ENCODE measurements around the gene LHX4.

Gene LHX4

GRCh38 chr1:180271272-180272255, 41.5 kb downstream of the LHX4 start:
- 43 to 49% methylated on average over 23 of the region's 23 CpGs for WGBS, 2 experiments
- Histone ChIP-seq H3K4me1 (ENCODE audit: control insufficient read depth, insufficient read depth, low read length) (peaks cover 43% of the 10 kb centered on the region), H3K4me3 (ENCODE audit: insufficient read depth, low read depth, low read length) (no peak overlapping the region), H3K9me3 (ENCODE audit: control insufficient read depth, low read length) (peaks cover 3% of the 10 kb centered on the region), H3K27me3 (ENCODE audit: control insufficient read depth, insufficient read depth, low read length, poor library complexity, severe bottlenecking) (no peaks in the 10 kb centered on the region), H3K27ac (ENCODE audit: insufficient read depth, low read depth, low read length, poor library complexity, severe bottlenecking) (no peak overlapping the region), H3K36me3 (ENCODE audit: control insufficient read depth, insufficient read depth, low read length) (peaks cover 9% of the 10 kb centered on the region)

GRCh38 chr1:180272395-180272794, 42.3 kb downstream of the LHX4 start:
- H3K9me3 ChIP-seq (ENCODE audit: control insufficient read depth, low read length): peaks cover 3% of the 10 kb centered on the region
- WGBS, 2 experiments: 85 to 86% methylated on average over 4 of the region's 4 CpGs

GRCh38 chr1:180273066-180273465, 43.0 kb downstream of the LHX4 start:
- H3K4me3 ChIP-seq (ENCODE audit: insufficient read depth, low read depth, low read length): no peak overlapping the region
- H3K36me3 ChIP-seq (ENCODE audit: control insufficient read depth, insufficient read depth, low read length): peaks cover 10% of the 10 kb centered on the region
- peaks cover 38% of the 10 kb centered on the region for H3K4me1 ChIP-seq (ENCODE audit: control insufficient read depth, insufficient read depth, low read length)
- WGBS, 2 experiments: 93 to 95% methylated on average over 2 of the region's 2 CpGs
- H3K27ac ChIP-seq (ENCODE audit: insufficient read depth, low read depth, low read length, poor library complexity, severe bottlenecking): no peak overlapping the region
- H3K9me3 ChIP-seq (ENCODE audit: control insufficient read depth, low read length): peaks cover 3% of the 10 kb centered on the region
- no peaks in the 10 kb centered on the region for H3K27me3 ChIP-seq (ENCODE audit: control insufficient read depth, insufficient read depth, low read length, poor library complexity, severe bottlenecking)

More at GRCh38 chr1:180272395-180272794, 42.3 kb downstream of the LHX4 start:
- H3K36me3 ChIP-seq (ENCODE audit: control insufficient read depth, insufficient read depth, low read length): peaks cover 10% of the 10 kb centered on the region
- H3K27me3 ChIP-seq (ENCODE audit: control insufficient read depth, insufficient read depth, low read length, poor library complexity, severe bottlenecking): no peaks in the 10 kb centered on the region
- H3K4me3 ChIP-seq (ENCODE audit: insufficient read depth, low read depth, low read length): no peak overlapping the region
- no peak overlapping the region for H3K27ac ChIP-seq (ENCODE audit: insufficient read depth, low read depth, low read length, poor library complexity, severe bottlenecking)
- peaks cover 43% of the 10 kb centered on the region for H3K4me1 ChIP-seq (ENCODE audit: control insufficient read depth, insufficient read depth, low read length)

DNA sequence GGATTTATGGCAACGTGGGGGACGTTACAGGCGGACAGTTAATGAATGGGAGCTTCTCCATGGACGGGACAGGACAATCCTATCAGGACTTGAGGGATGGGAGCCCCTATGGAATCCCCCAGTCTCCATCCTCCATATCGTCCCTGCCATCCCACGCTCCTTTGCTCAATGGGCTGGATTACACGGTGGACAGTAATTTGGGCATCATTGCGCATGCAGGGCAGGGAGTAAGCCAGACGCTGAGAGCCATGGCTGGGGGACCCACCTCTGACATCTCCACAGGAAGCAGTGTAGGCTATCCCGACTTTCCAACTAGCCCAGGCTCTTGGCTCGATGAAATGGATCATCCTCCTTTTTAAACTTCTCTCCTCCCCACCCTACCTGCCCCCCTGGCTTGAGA, 44.2 kb downstream of the LHX4 start:
- H3K4me1 ChIP-seq (ENCODE audit: control insufficient read depth, insufficient read depth, low read length): peaks cover 26% of the 10 kb centered on the region
- H3K27me3 ChIP-seq (ENCODE audit: control insufficient read depth, insufficient read depth, low read length, poor library complexity, severe bottlenecking): no peaks in the 10 kb centered on the region
- peaks cover 10% of the 10 kb centered on the region for H3K36me3 ChIP-seq (ENCODE audit: control insufficient read depth, insufficient read depth, low read length)
- no peak overlapping the region for H3K27ac ChIP-seq (ENCODE audit: insufficient read depth, low read depth, low read length, poor library complexity, severe bottlenecking)
- no peak overlapping the region for H3K4me3 ChIP-seq (ENCODE audit: insufficient read depth, low read depth, low read length)
- H3K9me3 ChIP-seq (ENCODE audit: control insufficient read depth, low read length): peaks cover 3% of the 10 kb centered on the region
- 93 to 97% methylated on average over 11 of the region's 11 CpGs for WGBS, 2 experiments

DNA sequence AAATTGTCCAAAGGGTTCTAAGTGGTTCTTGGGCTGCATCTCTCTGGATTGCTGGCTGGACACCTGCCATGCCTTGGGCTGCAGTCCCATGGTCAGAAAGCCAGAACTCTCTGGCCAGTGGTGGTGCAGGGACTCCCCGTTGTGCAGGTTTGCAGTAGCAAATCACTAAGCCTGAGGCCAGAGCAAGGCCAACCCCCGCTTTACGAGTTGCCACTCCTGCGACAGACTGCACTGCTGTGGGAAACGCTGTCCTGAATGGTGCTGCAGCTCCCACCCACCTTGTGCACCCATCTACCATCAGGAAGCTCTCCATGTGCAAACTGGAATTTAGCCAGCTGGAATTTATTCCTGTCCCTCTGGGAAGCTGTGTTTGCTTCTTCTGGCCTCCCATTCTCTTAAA, 45.7 kb downstream of the LHX4 start:
- Histone ChIP-seq H3K4me3 (ENCODE audit: insufficient read depth, low read depth, low read length) (no peak overlapping the region), H3K27me3 (ENCODE audit: control insufficient read depth, insufficient read depth, low read length, poor library complexity, severe bottlenecking) (no peaks in the 10 kb centered on the region), H3K9me3 (ENCODE audit: control insufficient read depth, low read length) (peaks cover 3% of the 10 kb centered on the region), H3K36me3 (ENCODE audit: control insufficient read depth, insufficient read depth, low read length) (peaks cover 10% of the 10 kb centered on the region), H3K27ac (ENCODE audit: insufficient read depth, low read depth, low read length, poor library complexity, severe bottlenecking) (no peak overlapping the region), H3K4me1 (ENCODE audit: control insufficient read depth, insufficient read depth, low read length) (peaks cover 17% of the 10 kb centered on the region)
- 95% methylated on average over 5 of the region's 5 CpGs for WGBS, 2 experiments

GRCh38 chr1:180277476-180278193, 47.6 kb downstream of the LHX4 start:
- H3K36me3 ChIP-seq (ENCODE audit: control insufficient read depth, insufficient read depth, low read length): peaks cover 10% of the 10 kb centered on the region
- no peak overlapping the region for H3K27ac ChIP-seq (ENCODE audit: insufficient read depth, low read depth, low read length, poor library complexity, severe bottlenecking)
- no peaks in the 10 kb centered on the region for H3K4me1 ChIP-seq (ENCODE audit: control insufficient read depth, insufficient read depth, low read length)
- peaks cover 3% of the 10 kb centered on the region for H3K9me3 ChIP-seq (ENCODE audit: control insufficient read depth, low read length)
- 94 to 96% methylated on average over 5 of the region's 5 CpGs for WGBS, 2 experiments
- H3K27me3 ChIP-seq (ENCODE audit: control insufficient read depth, insufficient read depth, low read length, poor library complexity, severe bottlenecking): no peaks in the 10 kb centered on the region
- no peak overlapping the region for H3K4me3 ChIP-seq (ENCODE audit: insufficient read depth, low read depth, low read length)

GRCh38 chr1:180278194-180278515, 48.1 kb downstream of the LHX4 start:
- H3K27ac ChIP-seq (ENCODE audit: insufficient read depth, low read depth, low read length, poor library complexity, severe bottlenecking): no peak overlapping the region
- H3K4me3 ChIP-seq (ENCODE audit: insufficient read depth, low read depth, low read length): no peak overlapping the region
- peaks cover 3% of the 10 kb centered on the region for H3K9me3 ChIP-seq (ENCODE audit: control insufficient read depth, low read length)
- H3K27me3 ChIP-seq (ENCODE audit: control insufficient read depth, insufficient read depth, low read length, poor library complexity, severe bottlenecking): no peaks in the 10 kb centered on the region
- H3K4me1 ChIP-seq (ENCODE audit: control insufficient read depth, insufficient read depth, low read length): no peaks in the 10 kb centered on the region
- WGBS, 2 experiments: 93 to 98% methylated on average over 2 of the region's 2 CpGs
- peaks cover 10% of the 10 kb centered on the region for H3K36me3 ChIP-seq (ENCODE audit: control insufficient read depth, insufficient read depth, low read length)

GRCh38 chr1:180278596-180279395, 48.7 kb downstream of the LHX4 start:
- Histone ChIP-seq H3K9me3 (ENCODE audit: control insufficient read depth, low read length) (peaks cover 3% of the 10 kb centered on the region), H3K27me3 (ENCODE audit: control insufficient read depth, insufficient read depth, low read length, poor library complexity, severe bottlenecking) (no peaks in the 10 kb centered on the region), H3K27ac (ENCODE audit: insufficient read depth, low read depth, low read length, poor library complexity, severe bottlenecking) (no peak overlapping the region), H3K4me1 (ENCODE audit: control insufficient read depth, insufficient read depth, low read length) (no peaks in the 10 kb centered on the region), H3K36me3 (ENCODE audit: control insufficient read depth, insufficient read depth, low read length) (peaks cover 10% of the 10 kb centered on the region), H3K4me3 (ENCODE audit: insufficient read depth, low read depth, low read length) (no peak overlapping the region)
- WGBS, 2 experiments: 93 to 96% methylated on average over 8 of the region's 9 CpGs

GRCh38 chr1:180279651-180280050, 49.6 kb downstream of the LHX4 start:
- Histone ChIP-seq H3K9me3 (ENCODE audit: control insufficient read depth, low read length) (peaks cover 3% of the 10 kb centered on the region), H3K27ac (ENCODE audit: insufficient read depth, low read depth, low read length, poor library complexity, severe bottlenecking) (no peak overlapping the region), H3K4me1 (ENCODE audit: control insufficient read depth, insufficient read depth, low read length) (no peaks in the 10 kb centered on the region), H3K27me3 (ENCODE audit: control insufficient read depth, insufficient read depth, low read length, poor library complexity, severe bottlenecking) (no peaks in the 10 kb centered on the region), H3K4me3 (ENCODE audit: insufficient read depth, low read depth, low read length) (no peak overlapping the region), H3K36me3 (ENCODE audit: control insufficient read depth, insufficient read depth, low read length) (peaks cover 10% of the 10 kb centered on the region)
- WGBS, 2 experiments: 100% methylated on average over 1 of the region's 1 CpG

Measured in ectodermal cell (in vitro differentiated cells).